SK-MEL-5 (cell line): ENCODE results near the gene ACTMAP. TPM values are rescaled to one million over a fixed set of nuclear protein-coding genes. Genes with fewer than 3 reads are reported as not detected.
"Not testable (repeated sequence)": the region's sequence is repeated elsewhere in the genome, so short reads cannot be mapped to it uniquely, and the experiment has no call there.

ENCODE experiments used
- DNase-seq: peaks from one replicate; pipeline ENCODE4 v3.0.0-alpha.2; 2016; ENCODE audit warnings: low read depth, low spot score
- in situ Hi-C: cut with HindIII; loops from 2 replicates; pipeline ENCODE4 v1.10.0; 2016; ENCODE audit warnings: low sequenced_read_pairs, high pct_unique_total_duplicates, low pct_unique_long_range_greater_than_20kb
- total RNA-seq: library from RNA; depleted of rRNA; stranded (reverse); fragments of >200 nt; shearing (Covaris generic); gene quantifications from 2 replicates; pipeline ENCODE4 v1.2.3, GENCODE V29; 2014

Gene ACTMAP
- total RNA-seq, 1 experiment from 2014 or later = 0.13 TPM

- DNase-seq = peak; percentile 99
- in situ Hi-C loops = no loop called here
Observed at GRCh38 chr19:40777937-40778705, 27.8 kb upstream of the ACTMAP start, which contains the start of gene RAB4B. Gene RAB4B, plus strand, starts transcription at chr19:40778247. Its CDS starts 129 bp downstream, at chr19:40778376.

GRCh38 chr19:40777645-40777936 lies 27.3 kb upstream of the ACTMAP start:
- in situ Hi-C loops = no loop called here
- DNase-seq = no peak

DNA sequence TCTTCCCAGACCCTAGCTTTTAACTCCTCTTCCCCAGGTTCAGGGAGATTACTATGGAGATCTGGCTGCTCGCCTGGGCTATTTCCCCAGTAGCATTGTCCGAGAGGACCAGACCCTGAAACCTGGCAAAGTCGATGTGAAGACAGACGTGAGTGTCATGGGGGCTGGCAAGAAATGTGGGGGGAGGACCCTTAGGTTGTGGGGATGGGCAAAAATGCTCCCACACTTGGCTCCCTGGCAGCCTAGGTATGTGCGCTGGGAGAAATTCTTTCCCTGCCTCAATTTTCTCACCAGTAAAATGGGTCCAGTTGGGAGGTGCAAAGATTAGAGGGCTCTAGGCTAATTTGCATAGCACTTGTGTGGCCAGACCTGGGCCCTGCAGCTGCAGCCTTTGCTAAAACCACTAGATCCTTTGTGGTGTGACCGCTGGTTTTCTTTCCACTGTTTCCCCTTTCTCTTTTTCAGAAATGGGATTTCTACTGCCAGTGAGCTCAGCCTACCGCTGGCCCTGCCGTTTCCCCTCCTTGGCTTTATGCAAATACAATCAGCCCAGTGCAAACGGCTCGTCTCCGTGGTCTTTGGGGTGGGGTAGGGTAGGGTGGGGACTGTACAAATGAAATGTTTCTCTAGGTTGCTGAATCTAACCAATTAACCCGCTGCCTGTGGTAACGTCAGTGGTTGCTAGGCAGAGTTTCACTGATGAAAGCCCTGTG lies 26.8 kb upstream of the ACTMAP start:
- in situ Hi-C loops = no loop called here
- DNase-seq = peak; percentile 95

DNA sequence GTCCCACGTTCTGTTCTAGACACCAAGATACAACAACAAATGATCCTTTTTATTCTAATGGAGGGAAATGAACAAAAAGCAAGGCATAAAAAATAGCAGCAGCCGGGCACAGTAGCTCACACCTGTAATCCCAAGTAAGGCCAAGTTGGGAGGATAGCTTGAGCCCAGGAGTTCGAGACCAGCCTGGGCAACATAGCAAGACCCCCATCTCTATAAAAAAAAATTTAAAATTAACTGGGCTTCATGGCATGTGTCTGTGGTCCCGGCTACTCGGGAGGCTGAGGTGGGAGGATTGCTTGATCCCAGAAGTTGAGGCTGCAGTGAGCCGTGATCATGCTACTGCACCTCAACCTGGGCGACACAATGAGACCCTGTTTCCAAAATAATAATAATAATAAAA lies 26.1 kb upstream of the ACTMAP start:
- no peak for DNase-seq
- in situ Hi-C loops = no loop called here

DNA sequence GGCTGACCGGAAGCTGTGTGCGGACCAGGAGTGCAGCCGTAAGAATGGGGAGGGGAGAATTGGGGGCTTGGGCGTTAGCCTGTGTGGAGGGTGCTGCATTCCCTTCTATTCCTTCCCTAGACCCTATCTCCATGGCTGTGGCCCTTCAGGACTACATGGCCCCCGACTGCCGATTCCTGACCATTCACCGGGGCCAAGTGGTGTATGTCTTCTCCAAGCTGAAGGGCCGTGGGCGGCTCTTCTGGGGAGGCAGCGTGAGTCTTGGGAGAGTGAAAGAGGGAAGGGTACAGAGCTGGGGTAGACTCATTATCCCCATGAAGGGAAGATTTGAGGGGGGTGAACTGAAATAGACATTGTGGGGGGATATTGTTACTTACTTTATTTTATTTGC lies 25.4 kb upstream of the ACTMAP start:
- peak; percentile 42 for DNase-seq
- in situ Hi-C loops = no loop called here

GRCh38 chr19:40774916-40775631 lies 24.8 kb upstream of the ACTMAP start, which contains the start of gene MIA:
Gene MIA, plus strand, starts transcription at chr19:40775521. Its CDS starts 22 bp downstream, at chr19:40775543.
- in situ Hi-C loops = no loop called here
- peak; percentile 91 for DNase-seq

DNA sequence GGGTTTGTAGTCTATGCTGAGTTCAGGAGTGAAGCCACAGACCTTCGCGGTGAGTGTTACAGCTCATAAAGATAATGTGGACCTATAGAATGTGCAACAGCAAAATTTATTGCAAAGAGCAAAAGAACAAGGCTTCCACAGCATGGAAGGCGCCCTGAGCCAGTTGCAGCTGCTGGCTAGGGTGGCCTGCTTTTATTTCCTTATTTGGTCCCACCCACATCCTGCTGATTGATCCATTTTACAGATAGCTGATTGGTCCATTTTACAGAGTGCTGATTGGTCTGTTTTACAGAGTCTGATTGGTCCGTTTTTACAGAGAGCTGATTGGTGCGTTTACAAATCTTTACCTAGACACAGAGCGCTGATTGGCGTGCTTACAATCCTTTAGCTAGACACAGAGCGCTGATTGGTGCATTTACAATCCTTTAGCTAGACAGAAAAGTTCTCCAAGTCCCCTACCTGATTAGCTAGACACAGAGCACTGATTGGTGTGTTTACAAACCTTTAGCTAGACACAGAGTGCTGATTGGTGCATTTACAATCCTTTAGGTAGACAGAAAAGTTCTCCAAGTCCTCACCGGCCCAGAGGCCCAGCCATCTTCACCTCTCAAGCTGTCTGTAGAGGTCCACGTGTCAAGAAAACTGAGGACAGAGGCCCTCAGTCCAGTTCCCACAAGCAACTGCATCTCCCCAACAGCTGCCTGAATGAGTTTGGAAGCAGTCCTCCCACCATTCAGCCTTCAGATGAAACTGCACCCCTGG lies 21.0 kb upstream of the ACTMAP start:
- peak; percentile 54 for DNase-seq
- in situ Hi-C loops = not testable (repeated sequence)

DNA sequence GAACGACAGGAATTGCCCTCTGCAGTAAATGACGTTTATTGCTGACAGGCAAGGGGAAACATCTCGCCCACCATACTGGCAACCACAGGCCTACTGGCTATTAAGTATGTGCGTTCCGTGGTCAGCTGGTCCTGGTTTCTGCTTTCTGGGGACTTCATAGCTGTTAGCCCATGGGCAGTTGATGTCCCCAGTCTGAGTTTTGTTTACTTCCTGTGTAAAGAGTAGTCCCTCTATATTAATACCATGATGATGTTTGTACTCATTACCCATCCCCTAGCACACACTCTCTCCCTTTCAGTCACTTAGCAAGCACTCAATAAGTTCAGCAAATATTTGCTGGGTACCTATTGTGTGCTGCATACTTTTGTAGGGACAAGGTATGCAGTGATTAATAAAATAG lies 18.6 kb upstream of the ACTMAP start:
- in situ Hi-C loops = no loop called here
- no peak for DNase-seq

GRCh38 chr19:40766385-40766784 lies 16.1 kb upstream of the ACTMAP start:
- in situ Hi-C loops = not testable (repeated sequence)

GRCh38 chr19:40763963-40764362 lies 13.7 kb upstream of the ACTMAP start:
- in situ Hi-C loops = no loop called here
- DNase-seq = no peak

More at GRCh38 chr19:40766385-40766784, 16.1 kb upstream of the ACTMAP start:
- not testable (repeated sequence) for DNase-seq

GRCh38 chr19:40763526-40763925 lies 13.2 kb upstream of the ACTMAP start:
- in situ Hi-C loops = no loop called here
- DNase-seq = no peak

DNA sequence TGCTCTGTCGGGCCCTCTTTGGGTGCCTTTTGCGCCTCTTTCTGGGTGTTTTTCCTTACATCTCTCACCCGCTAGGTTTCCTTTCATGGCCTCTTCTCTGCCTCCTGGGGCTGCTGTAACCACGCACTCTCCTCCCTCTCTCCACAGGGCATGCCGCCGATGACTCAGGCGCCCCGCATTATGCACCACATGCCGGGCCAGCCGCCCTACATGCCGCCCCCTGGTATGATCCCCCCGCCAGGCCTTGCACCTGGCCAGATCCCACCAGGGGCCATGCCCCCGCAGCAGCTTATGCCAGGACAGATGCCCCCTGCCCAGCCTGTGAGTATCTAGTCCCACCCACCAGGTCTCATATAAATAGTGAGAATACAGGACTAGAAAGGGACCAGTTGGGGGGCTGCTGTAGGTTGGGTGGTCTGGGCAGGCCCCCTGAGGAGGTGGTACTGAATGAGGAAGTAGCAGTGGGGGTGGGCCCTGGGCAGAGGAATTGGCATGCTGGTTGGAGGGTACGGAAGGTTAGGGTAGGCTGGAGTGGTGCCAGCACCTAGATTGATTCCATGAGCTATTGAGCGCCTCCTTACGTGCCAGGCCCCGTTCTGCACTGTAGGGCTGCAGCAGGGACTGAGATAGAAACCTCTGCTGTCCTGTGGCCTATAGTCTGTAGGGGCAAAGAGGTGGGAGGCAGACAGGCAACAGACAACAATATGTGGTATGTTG lies 12.6 kb upstream of the ACTMAP start:
- in situ Hi-C loops = no loop called here
- no peak for DNase-seq

DNA sequence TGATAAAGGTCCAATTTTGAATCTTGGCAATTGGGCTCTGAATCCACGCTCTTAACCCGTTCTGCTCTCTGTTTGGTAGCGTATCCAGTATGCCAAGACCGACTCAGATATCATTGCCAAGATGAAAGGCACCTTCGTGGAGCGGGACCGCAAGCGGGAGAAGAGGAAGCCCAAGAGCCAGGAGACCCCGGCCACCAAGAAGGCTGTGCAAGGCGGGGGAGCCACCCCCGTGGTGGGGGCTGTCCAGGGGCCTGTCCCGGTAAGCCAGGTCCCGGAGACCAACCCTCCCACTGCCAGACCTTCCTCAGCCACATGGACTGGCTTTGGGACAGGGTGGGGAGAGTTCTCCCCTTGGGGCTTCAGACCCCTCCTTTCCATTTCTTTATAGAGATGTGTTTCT lies 9.1 kb upstream of the ACTMAP start:
- DNase-seq = no peak
- in situ Hi-C loops = no loop called here

GRCh38 chr19:40758491-40758890 lies 8.2 kb upstream of the ACTMAP start:
- DNase-seq = no peak
- in situ Hi-C loops = no loop called here

DNA sequence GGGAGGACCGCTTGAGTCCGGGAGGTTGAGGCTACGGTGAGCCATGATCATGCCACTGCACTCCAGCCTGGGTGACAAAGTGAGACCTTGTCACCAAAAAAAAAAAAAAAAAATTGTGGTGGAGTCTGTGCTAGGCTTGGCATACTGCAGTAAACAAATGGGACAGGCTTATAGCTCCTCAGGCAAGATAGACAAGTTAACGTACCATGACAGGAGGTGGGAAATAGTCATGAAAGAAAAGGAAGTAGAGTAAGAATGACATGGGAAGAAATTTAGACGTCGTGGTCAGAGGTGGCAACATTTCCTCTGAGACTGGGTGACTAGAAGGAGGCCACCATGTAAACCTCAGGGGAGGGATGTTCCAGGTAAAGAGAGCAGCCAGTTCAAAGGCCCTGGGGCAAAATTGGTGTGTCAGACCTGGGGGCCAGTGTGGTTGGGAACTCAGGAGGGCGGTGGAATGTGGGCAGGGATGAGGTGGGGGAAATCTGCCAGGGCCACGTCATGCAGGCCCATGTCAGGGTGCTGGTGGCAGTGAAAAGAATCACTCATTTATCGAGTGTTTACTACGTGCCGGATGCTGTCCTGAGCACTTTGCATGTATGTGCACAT lies 6.3 kb upstream of the ACTMAP start:
- in situ Hi-C loops = no loop called here
- no peak for DNase-seq

- DNase-seq = no peak
- in situ Hi-C loops = no loop called here
Observed at GRCh38 chr19:40755791-40756190, 5.5 kb upstream of the ACTMAP start.

- DNase-seq = no peak
- in situ Hi-C loops = no loop called here
Observed at GRCh38 chr19:40755248-40755624, 5.0 kb upstream of the ACTMAP start.
